ENCODE measurements around the gene UBR2.

DNA sequence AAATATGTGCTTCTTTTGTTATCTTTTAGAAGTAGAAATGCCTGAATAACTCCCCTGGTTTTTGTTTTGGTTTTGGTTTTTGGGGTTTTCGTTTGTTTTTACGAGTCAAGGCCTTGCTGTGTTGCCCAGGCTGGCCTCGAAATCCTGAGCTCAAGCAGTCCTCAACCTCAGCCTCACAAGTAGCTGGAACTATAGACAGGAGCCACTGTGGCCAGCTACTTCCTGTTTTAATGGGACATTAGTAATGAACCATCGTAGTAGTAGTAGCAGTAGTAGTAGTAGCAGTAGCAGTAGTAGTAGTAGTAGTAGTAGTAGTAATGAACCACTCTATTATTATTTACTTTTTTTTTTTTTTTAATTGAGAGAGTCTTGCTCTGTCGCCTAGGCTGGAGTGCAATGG, 66.0 kb downstream of the UBR2 start:
- no peak for TF ChIP-seq CTCF (conservative IDR thresholded peaks at IDR 0.05; ENCODE audit: low read length)
- TF ChIP-seq EZH2phosphoT487 (IDR thresholded peaks at IDR 0.05; ENCODE audit: borderline replicate concordance), result no peak

All from Loucy (cell line).